HL-60 (cell line): ENCODE data around the gene HMG20A.

Experiments
- DNase-seq, 2 experiments: peaks; one replicate each; pipeline ENCODE4 v3.0.0-alpha.2; 2010 to 2020; ENCODE audit warnings: low read depth in 1 of 2, low spot score in 1 of 2
- H3K27ac ChIP-seq: fragments of 250-450 bp; sonication (Bioruptor Pico); replicated peaks from 2 replicates; pipeline ENCODE4 v1.5.1; 2020; ENCODE audit warnings: mild to moderate bottlenecking, moderate library complexity
- H3K27me3 ChIP-seq: fragments of 250-450 bp; sonication (Bioruptor Pico); 2 replicates; pipeline ENCODE4 v1.5.1; 2021; ENCODE audit warnings: mild to moderate bottlenecking, moderate library complexity; ENCODE audit not compliant: insufficient read depth, poor library complexity, severe bottlenecking
- H3K4me3 ChIP-seq: replicated peaks from 2 replicates; pipeline ENCODE4 v1.5.1; 2011; ENCODE audit warnings: mild to moderate bottlenecking, control low read depth, low read length; ENCODE audit not compliant: insufficient read depth
- GABPA ChIP-seq: IDR thresholded peaks from 2 replicates; pipeline ENCODE4 v1.6.1; 2012; ENCODE audit warnings: low read depth
- POLR2AphosphoS5 ChIP-seq: IDR thresholded peaks from 2 replicates; pipeline ENCODE4 v1.6.1; 2012; ENCODE audit warnings: low read depth
- SPI1 ChIP-seq: IDR thresholded peaks from 2 replicates; pipeline ENCODE4 v1.6.1; 2012; ENCODE audit warnings: low read depth, mild to moderate bottlenecking, borderline replicate concordance
- TF ChIP-seq, protein P1 (sequence below): IDR thresholded peaks from one replicate; pipeline ENCODE4 v1.5.1; 2011; ENCODE audit warnings: low read length, control low read depth, inconsistent platforms; ENCODE audit not compliant: insufficient read depth
- TF ChIP-seq, protein P2 (sequence below): IDR thresholded peaks from 2 replicates; pipeline ENCODE4 v1.6.1; 2012; ENCODE audit warnings: low read depth; ENCODE audit not compliant: insufficient replicate concordance

Gene HMG20A

DNA sequence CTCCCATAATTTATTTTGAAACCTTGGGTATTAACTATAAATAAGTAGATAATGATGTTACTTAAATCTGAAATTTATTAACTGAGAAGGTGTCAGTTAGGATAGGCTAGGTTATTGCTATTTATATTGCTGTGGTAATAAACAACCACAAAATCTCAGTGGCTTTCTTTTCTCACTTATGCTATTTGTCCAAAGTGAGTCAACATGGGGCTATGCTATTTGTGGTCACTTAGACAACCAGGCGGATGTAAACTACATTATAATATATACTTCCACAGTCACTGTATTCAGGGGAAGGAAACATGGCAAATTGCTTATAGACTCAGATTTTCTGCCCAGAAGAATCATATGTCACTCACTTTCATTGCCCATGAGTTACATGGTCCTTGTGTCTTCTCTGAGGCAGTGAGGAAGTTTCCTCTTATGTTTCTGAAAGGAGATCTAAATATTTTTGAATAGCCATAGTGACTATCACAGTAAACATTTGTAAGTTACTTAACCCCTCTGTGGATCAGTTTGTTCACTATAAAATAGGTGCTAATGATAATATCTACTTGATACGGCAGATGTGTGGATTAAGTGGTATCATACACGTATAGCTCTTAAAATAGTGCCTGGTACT lies 19.8 kb downstream of the HMG20A start:
- H3K4me3 ChIP-seq: no peak overlapping the region
- no peaks in the 10 kb centered on the region for H3K27me3 ChIP-seq
- no peak overlapping the region for H3K27ac ChIP-seq
- TF ChIP-seq, protein P1, sequence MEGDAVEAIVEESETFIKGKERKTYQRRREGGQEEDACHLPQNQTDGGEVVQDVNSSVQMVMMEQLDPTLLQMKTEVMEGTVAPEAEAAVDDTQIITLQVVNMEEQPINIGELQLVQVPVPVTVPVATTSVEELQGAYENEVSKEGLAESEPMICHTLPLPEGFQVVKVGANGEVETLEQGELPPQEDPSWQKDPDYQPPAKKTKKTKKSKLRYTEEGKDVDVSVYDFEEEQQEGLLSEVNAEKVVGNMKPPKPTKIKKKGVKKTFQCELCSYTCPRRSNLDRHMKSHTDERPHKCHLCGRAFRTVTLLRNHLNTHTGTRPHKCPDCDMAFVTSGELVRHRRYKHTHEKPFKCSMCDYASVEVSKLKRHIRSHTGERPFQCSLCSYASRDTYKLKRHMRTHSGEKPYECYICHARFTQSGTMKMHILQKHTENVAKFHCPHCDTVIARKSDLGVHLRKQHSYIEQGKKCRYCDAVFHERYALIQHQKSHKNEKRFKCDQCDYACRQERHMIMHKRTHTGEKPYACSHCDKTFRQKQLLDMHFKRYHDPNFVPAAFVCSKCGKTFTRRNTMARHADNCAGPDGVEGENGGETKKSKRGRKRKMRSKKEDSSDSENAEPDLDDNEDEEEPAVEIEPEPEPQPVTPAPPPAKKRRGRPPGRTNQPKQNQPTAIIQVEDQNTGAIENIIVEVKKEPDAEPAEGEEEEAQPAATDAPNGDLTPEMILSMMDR: no peak
- no peak for TF ChIP-seq POLR2AphosphoS5
- TF ChIP-seq, protein P2, sequence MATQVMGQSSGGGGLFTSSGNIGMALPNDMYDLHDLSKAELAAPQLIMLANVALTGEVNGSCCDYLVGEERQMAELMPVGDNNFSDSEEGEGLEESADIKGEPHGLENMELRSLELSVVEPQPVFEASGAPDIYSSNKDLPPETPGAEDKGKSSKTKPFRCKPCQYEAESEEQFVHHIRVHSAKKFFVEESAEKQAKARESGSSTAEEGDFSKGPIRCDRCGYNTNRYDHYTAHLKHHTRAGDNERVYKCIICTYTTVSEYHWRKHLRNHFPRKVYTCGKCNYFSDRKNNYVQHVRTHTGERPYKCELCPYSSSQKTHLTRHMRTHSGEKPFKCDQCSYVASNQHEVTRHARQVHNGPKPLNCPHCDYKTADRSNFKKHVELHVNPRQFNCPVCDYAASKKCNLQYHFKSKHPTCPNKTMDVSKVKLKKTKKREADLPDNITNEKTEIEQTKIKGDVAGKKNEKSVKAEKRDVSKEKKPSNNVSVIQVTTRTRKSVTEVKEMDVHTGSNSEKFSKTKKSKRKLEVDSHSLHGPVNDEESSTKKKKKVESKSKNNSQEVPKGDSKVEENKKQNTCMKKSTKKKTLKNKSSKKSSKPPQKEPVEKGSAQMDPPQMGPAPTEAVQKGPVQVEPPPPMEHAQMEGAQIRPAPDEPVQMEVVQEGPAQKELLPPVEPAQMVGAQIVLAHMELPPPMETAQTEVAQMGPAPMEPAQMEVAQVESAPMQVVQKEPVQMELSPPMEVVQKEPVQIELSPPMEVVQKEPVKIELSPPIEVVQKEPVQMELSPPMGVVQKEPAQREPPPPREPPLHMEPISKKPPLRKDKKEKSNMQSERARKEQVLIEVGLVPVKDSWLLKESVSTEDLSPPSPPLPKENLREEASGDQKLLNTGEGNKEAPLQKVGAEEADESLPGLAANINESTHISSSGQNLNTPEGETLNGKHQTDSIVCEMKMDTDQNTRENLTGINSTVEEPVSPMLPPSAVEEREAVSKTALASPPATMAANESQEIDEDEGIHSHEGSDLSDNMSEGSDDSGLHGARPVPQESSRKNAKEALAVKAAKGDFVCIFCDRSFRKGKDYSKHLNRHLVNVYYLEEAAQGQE: no peak
- no peak for TF ChIP-seq SPI1
- TF ChIP-seq GABPA: no peak
- no peak for DNase-seq

DNA sequence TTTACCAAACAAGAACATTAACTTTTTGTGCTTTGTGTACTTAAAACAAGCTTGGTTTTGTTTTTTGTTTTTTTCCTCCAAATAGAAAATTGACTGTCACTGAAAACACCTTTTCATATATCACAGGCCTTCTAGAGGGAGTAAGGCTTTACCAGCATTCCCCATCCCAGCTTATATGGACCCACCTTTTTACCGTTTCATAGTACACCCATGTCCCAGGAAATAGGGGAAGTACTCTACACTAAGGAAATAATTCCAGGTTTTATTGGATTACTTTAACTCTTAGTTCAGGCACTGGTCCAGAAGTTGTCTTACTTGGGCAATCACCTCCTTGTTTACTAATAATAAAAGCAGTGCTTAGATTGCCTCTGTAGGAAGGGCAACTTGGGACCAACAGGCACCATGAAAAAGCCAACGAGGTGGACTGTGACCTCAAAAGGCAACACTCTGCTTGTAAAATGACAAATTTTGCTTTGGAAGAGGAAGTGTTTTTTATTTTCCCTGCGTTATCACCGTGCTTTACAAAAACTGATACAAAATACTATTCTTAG lies 26.2 kb downstream of the HMG20A start:
- TF ChIP-seq GABPA (no peak), SPI1 (no peak), POLR2AphosphoS5 (no peak)
- TF ChIP-seq, protein P2: no peak
- TF ChIP-seq, protein P1: no peak
- Histone ChIP-seq H3K4me3 (no peak overlapping the region), H3K27ac (no peak overlapping the region), H3K27me3 (no peaks in the 10 kb centered on the region)
- no peak for DNase-seq

DNA sequence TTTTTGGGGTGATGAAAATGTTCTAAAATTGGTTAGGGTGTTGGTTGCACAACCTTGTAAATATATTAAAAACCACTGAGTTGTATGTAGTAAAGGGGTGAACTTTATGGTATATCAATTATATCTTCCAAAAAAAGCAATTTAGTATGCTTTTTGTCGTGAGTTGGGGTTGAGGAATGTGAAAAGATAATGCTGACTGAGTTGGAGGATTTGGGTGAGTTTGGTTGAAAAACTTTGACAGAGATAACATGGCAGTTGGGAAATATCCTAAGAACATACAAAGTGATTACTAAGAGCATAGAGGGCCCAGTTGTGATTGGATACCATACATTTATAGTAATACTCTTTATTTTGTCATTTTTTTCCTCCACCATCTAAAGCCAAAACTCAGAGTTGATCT lies 33.6 kb downstream of the HMG20A start:
- no peak for DNase-seq
- TF ChIP-seq, protein P1: no peak
- no peak for TF ChIP-seq POLR2AphosphoS5
- TF ChIP-seq SPI1: no peak
- no peak for TF ChIP-seq GABPA
- TF ChIP-seq, protein P2: no peak
- H3K27ac ChIP-seq: no peak overlapping the region
- H3K4me3 ChIP-seq: no peak overlapping the region
- no peaks in the 10 kb centered on the region for H3K27me3 ChIP-seq
